Measurements from ENCODE around the gene TAP1.

- TF ChIP-seq SUZ12 (IDR thresholded peaks at IDR 0.05; ENCODE audit: extremely low read depth, insufficient read depth, insufficient read length) = no peak
- TF ChIP-seq YY1 (IDR thresholded peaks at IDR 0.05; ENCODE audit: insufficient read depth, insufficient read length) = no peak
Measured at GRCh38 chr6:32827025-32827424, 26.5 kb downstream of the TAP1 start.
